H1 (cell line): ENCODE results near the gene OR2AE1.
"Not testable (repeated sequence)": the region's sequence is repeated elsewhere in the genome, so short reads cannot be mapped to it uniquely, and the experiment has no call there.

Experiments used
- ATF2 ChIP-seq: IDR thresholded peaks from 2 replicates; pipeline ENCODE4 v1.6.1; 2012; ENCODE audit warnings: low read length, inconsistent platforms
- CEBPB ChIP-seq: IDR thresholded peaks from 2 replicates; pipeline ENCODE4 v1.6.1; 2012; ENCODE audit warnings: low read depth, low read length
- CHD2 ChIP-seq: IDR thresholded peaks from 2 replicates; pipeline ENCODE4 v1.6.1; 2012; ENCODE audit warnings: low read length, improper control_type of control experiment
- CTCF ChIP-seq, 3 experiments: IDR thresholded peaks; 1 replicate in 2 of 3; 2 replicates in 1 of 3; pipeline versions ENCODE4 v1.5.1 to v1.6.1; 2011; ENCODE audit warnings: low read length in 3 of 3, mild to moderate bottlenecking in 3 of 3, inconsistent platforms in 2 of 3, low read depth in 1 of 3, moderate library complexity in 1 of 3; ENCODE audit not compliant: insufficient read depth in 1 of 3; ENCODE audit errors: control extremely low read depth in 1 of 3
- EP300 ChIP-seq, 2 experiments: IDR thresholded peaks; 1 replicate in 1 of 2; 2 replicates in 1 of 2; pipeline ENCODE4 v1.6.1; 2011 to 2012; ENCODE audit warnings: low read depth in 2 of 2, low read length in 2 of 2, mild to moderate bottlenecking in 2 of 2, borderline replicate concordance in 1 of 2, inconsistent platforms in 1 of 2, moderate library complexity in 1 of 2
- EZH2 ChIP-seq: fragments of 200-600 bp; sonication (generic); IDR thresholded peaks from 2 replicates; pipeline ENCODE4 v1.7.1; 2012; ENCODE audit warnings: low read depth, mild to moderate bottlenecking, moderate library complexity, low read length, inconsistent platforms; ENCODE audit not compliant: severe bottlenecking
- KDM1A ChIP-seq: fragments of 200-600, 300-600 bp; sonication (generic); IDR thresholded peaks from 2 replicates; pipeline ENCODE4 v1.7.1; 2016; ENCODE audit warnings: mild to moderate bottlenecking, low read length, borderline replicate concordance
- KDM4A ChIP-seq: IDR thresholded peaks from one replicate; pipeline ENCODE4 v1.7.1; 2012; ENCODE audit warnings: low read depth, mild to moderate bottlenecking, moderate library complexity, low read length, inconsistent platforms; ENCODE audit not compliant: severe bottlenecking
- POLR2A ChIP-seq, 2 experiments: IDR thresholded peaks; 1 replicate in 1 of 2; 2 replicates in 1 of 2; pipeline ENCODE4 v1.6.1; 2011; ENCODE audit warnings: low read depth in 2 of 2, low read length in 2 of 2, mild to moderate bottlenecking in 2 of 2; ENCODE audit errors: control extremely low read depth in 1 of 2
- RFX5 ChIP-seq: IDR thresholded peaks from 2 replicates; pipeline ENCODE4 v1.6.1; 2011; ENCODE audit warnings: low read depth, low read length, improper control_type of control experiment, borderline replicate concordance
- SIN3A ChIP-seq, 2 experiments: IDR thresholded peaks in 1 of 2; conservative IDR thresholded peaks in 1 of 2; 2 replicates each; pipeline ENCODE4 v1.6.1; 2011 to 2012; ENCODE audit warnings: low read length in 2 of 2, improper control_type of control experiment in 1 of 2, low read depth in 1 of 2, mild to moderate bottlenecking in 1 of 2
- SP1 ChIP-seq: IDR thresholded peaks from 2 replicates; pipeline ENCODE4 v1.6.1; 2011; ENCODE audit warnings: low read depth, low read length
- TAF1 ChIP-seq: IDR thresholded peaks from 2 replicates; pipeline ENCODE4 v1.6.1; 2011; ENCODE audit warnings: mild to moderate bottlenecking, low read depth, low read length
- YY1 ChIP-seq: IDR thresholded peaks from 2 replicates; pipeline ENCODE4 v1.6.1; 2011; ENCODE audit warnings: low read depth, mild to moderate bottlenecking, low read length

- TF ChIP-seq SIN3A (conservative IDR thresholded peaks at IDR 0.05 in 1 of 2, IDR thresholded peaks at IDR 0.05 in 1 of 2; ENCODE audit: low read depth in 1 of 2, low read length in 2 of 2); CTCF (IDR thresholded peaks at IDR 0.05; ENCODE audit: control extremely low read depth in 1 of 3, insufficient read depth in 1 of 3, low read depth in 1 of 3, low read length in 3 of 3); CHD2; ATF2; EP300 (IDR thresholded peaks at IDR 0.05; ENCODE audit: borderline replicate concordance in 1 of 2, low read depth in 2 of 2, low read length in 2 of 2); EZH2; KDM1A; YY1; SP1; POLR2A (IDR thresholded peaks at IDR 0.05; ENCODE audit: control extremely low read depth in 1 of 2, low read depth in 2 of 2, low read length in 2 of 2); KDM4A; RFX5; TAF1; CEBPB: not testable (repeated sequence)
Measured at GRCh38 chr7:99890348-99890747, 13.5 kb upstream of the OR2AE1 start.
